Calu3 (cell line): ENCODE data around the gene CPSF3. TPM values are rescaled to one million over a fixed set of nuclear protein-coding genes. Genes with fewer than 3 reads are reported as not detected.
A peak's percentile ranks its signal among the peaks of the same experiment; 100 is the strongest.

Source experiments
- BruUV-seq: library from RNA; stranded (reverse); fragments of 400-500 nt; replicated peaks from 2 replicates; lab custom pipeline; 2021; lab: Mats Ljungman, UMichigan
- CTCF ChIA-PET: fragments of 300-600 bp; sonication (Branson Sonifier 250); formaldehyde crosslinking; loops from one replicate; lab custom pipeline; 2022; ENCODE audit warnings: antibody characterized with exemption; lab: Charles Lee
- DNase-seq: peaks from one replicate; pipeline ENCODE4 v3.0.0; 2022
- H3K27ac Mint-ChIP-seq: one replicate; pipeline ENCODE4 v1.8.0; 2022; ENCODE audit warnings: mixed read lengths; ENCODE audit not compliant: unreplicated experiment
- H3K27me3 Mint-ChIP-seq: one replicate; pipeline ENCODE4 v1.8.0; 2022; ENCODE audit warnings: mixed read lengths; ENCODE audit not compliant: unreplicated experiment
- H3K36me3 Mint-ChIP-seq: one replicate; pipeline ENCODE4 v1.8.0; 2022; ENCODE audit warnings: mild to moderate bottlenecking, moderate library complexity, mixed read lengths; ENCODE audit not compliant: insufficient read depth, unreplicated experiment
- H3K4me1 Mint-ChIP-seq: one replicate; pipeline ENCODE4 v1.8.0; 2022; ENCODE audit warnings: mild to moderate bottlenecking, low read depth, mixed read lengths; ENCODE audit not compliant: unreplicated experiment
- H3K4me3 Mint-ChIP-seq: one replicate; pipeline ENCODE4 v1.8.0; 2022; ENCODE audit warnings: mild to moderate bottlenecking, low read depth, moderate library complexity, mixed read lengths; ENCODE audit not compliant: unreplicated experiment
- H3K9me3 Mint-ChIP-seq: one replicate; pipeline ENCODE4 v1.8.0; 2022; ENCODE audit warnings: low read depth, mixed read lengths; ENCODE audit not compliant: unreplicated experiment
- intact Hi-C: fragments of 100-400 bp; cut with micrococcal nuclease; formaldehyde crosslinking; loops from one replicate; pipeline ENCODE4 v1.10.0; 2022; ENCODE audit not compliant: unreplicated experiment
- total RNA-seq: library from RNA; stranded (reverse); gene quantifications from 2 replicates; pipeline ENCODE4 v1.2.3, GENCODE V29; 2022
- TF ChIP-seq, protein P1 (sequence below): fragments of 200-600 bp; IDR thresholded peaks from one replicate; pipeline ENCODE4 v1.8.0; 2022; ENCODE audit warnings: antibody characterized with exemption; ENCODE audit not compliant: unreplicated experiment

The CPSF3 gene
- total RNA-seq, 1 experiment from 2014 or later: 56.7 TPM

DNA sequence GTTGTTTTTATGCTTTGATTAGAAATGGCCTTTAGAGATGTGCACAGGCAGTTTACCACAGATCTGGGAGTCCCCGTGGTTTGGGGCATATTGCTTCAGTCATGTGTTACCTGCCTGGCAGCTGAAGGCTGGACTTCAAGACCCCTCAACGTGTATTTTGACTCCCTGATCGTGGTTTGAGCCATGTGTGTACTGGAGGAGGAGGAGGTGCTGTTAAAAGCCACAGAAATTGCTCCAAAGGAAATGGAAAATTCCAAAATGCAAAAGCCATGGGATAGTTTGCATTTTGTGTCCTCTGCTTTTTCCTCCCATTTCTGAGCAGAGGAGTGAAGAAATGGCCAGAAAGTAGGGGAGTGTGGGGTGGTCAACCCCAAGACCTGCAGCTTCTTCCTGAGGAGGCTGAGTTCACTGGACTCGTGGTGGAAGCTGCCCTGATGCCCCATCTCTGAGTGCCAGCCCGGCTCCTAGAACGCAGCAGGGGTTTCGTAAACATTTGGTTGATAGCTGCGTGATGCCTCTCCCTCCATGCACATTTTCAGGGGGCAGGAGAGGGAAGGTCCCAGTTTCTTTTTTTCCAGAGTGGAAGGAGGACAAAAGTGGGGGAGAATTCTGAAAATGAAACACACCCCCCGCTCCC is 45.9 kb upstream of the CPSF3 start:
- Mint-ChIP-seq H3K27me3 (no peaks in the 10 kb centered on the region), H3K4me3 (no peak overlapping the region), H3K36me3 (peaks cover 59% of the 10 kb centered on the region), H3K9me3 (no peaks in the 10 kb centered on the region), H3K27ac (no peak overlapping the region), H3K4me1 (peaks cover 12% of the 10 kb centered on the region)
- CTCF ChIA-PET: no interaction called here
- TF ChIP-seq, protein P1, sequence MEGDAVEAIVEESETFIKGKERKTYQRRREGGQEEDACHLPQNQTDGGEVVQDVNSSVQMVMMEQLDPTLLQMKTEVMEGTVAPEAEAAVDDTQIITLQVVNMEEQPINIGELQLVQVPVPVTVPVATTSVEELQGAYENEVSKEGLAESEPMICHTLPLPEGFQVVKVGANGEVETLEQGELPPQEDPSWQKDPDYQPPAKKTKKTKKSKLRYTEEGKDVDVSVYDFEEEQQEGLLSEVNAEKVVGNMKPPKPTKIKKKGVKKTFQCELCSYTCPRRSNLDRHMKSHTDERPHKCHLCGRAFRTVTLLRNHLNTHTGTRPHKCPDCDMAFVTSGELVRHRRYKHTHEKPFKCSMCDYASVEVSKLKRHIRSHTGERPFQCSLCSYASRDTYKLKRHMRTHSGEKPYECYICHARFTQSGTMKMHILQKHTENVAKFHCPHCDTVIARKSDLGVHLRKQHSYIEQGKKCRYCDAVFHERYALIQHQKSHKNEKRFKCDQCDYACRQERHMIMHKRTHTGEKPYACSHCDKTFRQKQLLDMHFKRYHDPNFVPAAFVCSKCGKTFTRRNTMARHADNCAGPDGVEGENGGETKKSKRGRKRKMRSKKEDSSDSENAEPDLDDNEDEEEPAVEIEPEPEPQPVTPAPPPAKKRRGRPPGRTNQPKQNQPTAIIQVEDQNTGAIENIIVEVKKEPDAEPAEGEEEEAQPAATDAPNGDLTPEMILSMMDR: no peak
- no peak for DNase-seq
- intact Hi-C loops: no loop called here
- no TSS peak for BruUV-seq

- intact Hi-C loops: no loop called here
- DNase-seq: no peak
- Mint-ChIP-seq H3K36me3 (peaks cover 59% of the 10 kb centered on the region), H3K27ac (no peak overlapping the region), H3K9me3 (no peaks in the 10 kb centered on the region), H3K4me1 (peaks cover 12% of the 10 kb centered on the region), H3K27me3 (no peaks in the 10 kb centered on the region), H3K4me3 (no peak overlapping the region)
- CTCF ChIA-PET: no interaction called here
- TF ChIP-seq, protein P1: no peak
- BruUV-seq: no TSS peak
Measured at GRCh38 chr2:9378433-9379390, 44.7 kb upstream of the CPSF3 start.

- H3K36me3 Mint-ChIP-seq: peaks cover 53% of the 10 kb centered on the region
- CTCF ChIA-PET: no interaction called here
- intact Hi-C loops: no loop called here
- H3K27me3 Mint-ChIP-seq: no peaks in the 10 kb centered on the region
- no peak for DNase-seq
- no peaks in the 10 kb centered on the region for H3K9me3 Mint-ChIP-seq
- TF ChIP-seq, protein P1: no peak
- peaks cover 12% of the 10 kb centered on the region for H3K4me1 Mint-ChIP-seq
- H3K4me3 Mint-ChIP-seq: no peak overlapping the region
- no peak overlapping the region for H3K27ac Mint-ChIP-seq
- BruUV-seq: no TSS peak
Measured at GRCh38 chr2:9379391-9379755, 44.1 kb upstream of the CPSF3 start.

GRCh38 chr2:9380702-9381628 is 42.5 kb upstream of the CPSF3 start:
- Mint-ChIP-seq H3K27ac (peak overlapping the region; percentile 58), H3K27me3 (no peaks in the 10 kb centered on the region), H3K9me3 (no peaks in the 10 kb centered on the region), H3K4me1 (peaks cover 12% of the 10 kb centered on the region), H3K36me3 (peaks cover 43% of the 10 kb centered on the region), H3K4me3 (no peak overlapping the region)
- CTCF ChIA-PET: interaction anchor here (0.5 to 0.7 kb wide), 2 partner anchors 39 to 668 kb away, joined by 6 read pairs; no protein-coding TSS in a partner anchor
- TF ChIP-seq, protein P1: no peak
- DNase-seq: peak; percentile 54
- BruUV-seq: no TSS peak
- intact Hi-C loops: no loop called here
